H1 (cell line): ENCODE results near the gene SMIM20. TPM values are rescaled to one million over a fixed set of nuclear protein-coding genes. Genes with fewer than 3 reads are reported as not detected.

Experiments
- PHF8 ChIP-seq: fragments of 200-600 bp; sonication (generic); conservative IDR thresholded peaks from 2 replicates; pipeline ENCODE4 v1.7.1; 2012; ENCODE audit warnings: low read depth, mild to moderate bottlenecking, inconsistent platforms, low read length, moderate library complexity
- USF2 ChIP-seq: IDR thresholded peaks from 2 replicates; pipeline ENCODE4 v1.6.1; 2011; ENCODE audit warnings: low read length, improper control_type of control experiment
- polyA plus RNA-seq, 7 experiments: library from polyadenylated mRNA; depleted of rRNA in 3 of 7; stranded (reverse) in 5 of 7; unstranded in 2 of 7; fragments of >200 nt in 5 of 7; fragments of 200-250 nt in 2 of 7; gene quantifications; 1 replicate in 5 of 7; 2 replicates in 1 of 7; 4 replicates in 1 of 7; pipeline versions ENCODE4 v1.2.1 to v1.2.3, GENCODE V29; 2011 to 2013; ENCODE audit warnings: missing spikeins in 2 of 7, mixed read lengths in 2 of 7
- total RNA-seq: library from RNA; stranded (reverse); fragmentation: NEBNext Ultra II Directional; extraction: Animal tissue kit (Norgen Biotek cat#: 25700); gene quantifications from 2 replicates; pipeline ENCODE4 v1.2.1, GENCODE V29; 2021

SMIM20 gene
- total and polyA plus RNA-seq, 2 of the 8 experiments (the other 6 are each of a cell fraction or from before 2014, with no cell fraction given): 21.9 to 36.9 TPM

- TF ChIP-seq USF2: no peak
- TF ChIP-seq PHF8: no peak
Measured at GRCh38 chr4:25958110-25958509, 44.1 kb downstream of the SMIM20 start (continued).
